HTERT RPE-1 (cell line): Measurements from ENCODE around the gene FANK1.
"Not testable (repeated sequence)": the region's sequence is repeated elsewhere in the genome, so short reads cannot be mapped to it uniquely, and the experiment has no call there.

ENCODE experiments used
- in situ Hi-C: fragments of 300-500 bp; cut with MboI; formaldehyde crosslinking; loops from 4 replicates; pipeline ENCODE4 v1.14.3; 2020; ENCODE audit warnings: low sequenced_read_pairs

FANK1 gene

DNA sequence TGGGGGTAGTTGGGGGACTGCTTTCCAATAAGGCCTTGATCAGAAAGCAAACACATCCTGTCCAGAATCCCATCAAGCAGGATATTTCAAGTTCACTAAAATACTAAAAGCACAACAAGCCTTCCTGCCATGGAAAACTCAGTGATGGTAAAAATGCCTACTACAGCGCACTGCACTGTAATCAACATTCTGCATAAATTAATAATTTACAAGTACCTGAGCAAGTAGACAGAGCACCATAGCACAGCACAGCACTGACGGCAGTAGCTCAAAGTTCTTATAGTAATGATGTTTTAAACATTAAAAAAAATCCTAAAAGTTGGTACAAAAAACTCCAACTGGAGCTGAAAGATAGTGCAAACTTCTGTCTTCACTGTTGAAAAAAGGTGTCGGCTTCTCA, 120.5 kb downstream of the FANK1 start:
- in situ Hi-C loops = no loop called here

DNA sequence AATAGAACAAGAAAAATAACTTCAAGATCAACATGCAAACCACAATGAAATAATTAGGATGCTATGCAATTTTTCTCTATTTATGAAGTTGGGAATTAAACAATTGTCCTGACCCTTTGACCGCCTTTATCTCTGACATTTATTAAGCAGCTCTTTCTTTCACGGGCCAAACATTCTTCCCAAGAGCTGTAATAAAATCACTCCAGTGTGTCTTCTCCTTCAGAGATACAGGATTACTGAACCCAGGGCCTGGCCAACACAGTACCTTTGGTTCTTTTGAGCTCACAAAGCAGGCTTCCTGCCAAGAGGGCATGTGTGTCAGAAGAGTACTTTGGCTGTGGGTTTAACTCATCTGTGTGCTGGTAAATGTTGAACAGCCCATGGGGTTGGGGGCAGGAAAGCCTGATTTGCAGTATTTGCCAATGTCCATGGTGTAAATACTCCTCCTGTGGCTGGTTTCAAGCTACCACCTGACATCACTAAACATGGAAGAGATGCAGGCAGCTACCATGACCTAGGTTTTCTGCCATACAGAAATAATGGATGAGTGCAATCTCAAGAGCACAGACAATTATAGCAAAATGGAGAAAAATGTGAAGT, 121.7 kb downstream of the FANK1 start:
- in situ Hi-C loops = no loop called here

DNA sequence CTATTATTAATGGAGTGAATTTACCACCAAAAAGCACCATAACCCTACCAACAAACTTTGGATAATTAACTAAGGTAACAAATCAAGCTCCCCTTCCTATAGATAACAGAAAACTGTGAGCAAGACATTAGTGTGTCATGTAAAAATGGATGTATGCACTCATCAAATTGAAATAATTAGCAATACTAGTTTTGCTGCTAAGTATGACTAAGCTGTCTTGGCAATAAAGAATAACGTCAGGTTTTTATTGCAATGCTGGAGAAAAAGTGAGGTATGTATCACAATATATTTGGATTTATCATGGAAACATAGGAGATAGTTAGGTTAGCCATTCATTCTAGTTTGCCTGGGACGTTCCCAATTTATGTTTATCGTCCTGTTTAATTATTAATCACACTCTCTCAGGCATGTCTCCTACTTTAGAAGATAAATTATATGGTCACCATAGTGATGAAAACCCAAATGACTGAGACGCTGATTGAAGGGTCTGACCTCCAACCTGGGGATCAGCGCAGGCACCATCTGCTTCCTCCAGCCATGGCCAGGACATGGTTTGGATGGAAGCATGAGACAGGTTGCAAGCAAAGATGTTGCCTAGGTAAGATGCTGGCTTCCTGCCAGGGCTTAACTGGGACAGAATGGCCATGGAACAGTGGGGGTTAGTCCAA, 125.6 kb downstream of the FANK1 start:
- in situ Hi-C loops = no loop called here

DNA sequence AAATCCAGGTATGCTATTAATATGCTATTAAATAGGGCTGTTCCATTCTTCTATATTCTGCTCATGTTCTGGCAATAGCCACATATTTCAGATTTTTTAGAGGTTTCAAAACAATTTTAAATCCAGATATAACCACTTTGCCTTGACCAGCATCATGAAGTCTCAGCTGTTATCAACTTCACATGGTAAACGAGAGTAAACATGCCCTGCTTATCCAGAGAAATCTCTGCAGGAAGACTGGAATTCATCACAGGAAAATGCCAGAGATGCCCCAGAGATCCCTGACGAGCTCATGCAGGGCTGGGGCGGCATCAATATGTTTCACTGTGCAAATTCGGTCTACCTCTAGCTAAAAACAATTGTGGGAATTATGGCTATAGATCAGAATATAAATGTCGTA, 126.5 kb downstream of the FANK1 start:
- in situ Hi-C loops = no loop called here

GRCh38 chr10:126027692-126028091, 131.3 kb downstream of the FANK1 start:
- in situ Hi-C loops = no loop called here

GRCh38 chr10:126029999-126030398, 133.6 kb downstream of the FANK1 start:
- in situ Hi-C loops = no loop called here

- in situ Hi-C loops = no loop called here
Measured at GRCh38 chr10:126034586-126034985, 138.2 kb downstream of the FANK1 start.

- in situ Hi-C loops = no loop called here
Measured at GRCh38 chr10:126036515-126036914, 140.2 kb downstream of the FANK1 start.

- in situ Hi-C loops = no loop called here
Measured at GRCh38 chr10:126037946-126038345, 141.6 kb downstream of the FANK1 start.

GRCh38 chr10:126041117-126041516, 144.8 kb downstream of the FANK1 start:
- in situ Hi-C loops = no loop called here

DNA sequence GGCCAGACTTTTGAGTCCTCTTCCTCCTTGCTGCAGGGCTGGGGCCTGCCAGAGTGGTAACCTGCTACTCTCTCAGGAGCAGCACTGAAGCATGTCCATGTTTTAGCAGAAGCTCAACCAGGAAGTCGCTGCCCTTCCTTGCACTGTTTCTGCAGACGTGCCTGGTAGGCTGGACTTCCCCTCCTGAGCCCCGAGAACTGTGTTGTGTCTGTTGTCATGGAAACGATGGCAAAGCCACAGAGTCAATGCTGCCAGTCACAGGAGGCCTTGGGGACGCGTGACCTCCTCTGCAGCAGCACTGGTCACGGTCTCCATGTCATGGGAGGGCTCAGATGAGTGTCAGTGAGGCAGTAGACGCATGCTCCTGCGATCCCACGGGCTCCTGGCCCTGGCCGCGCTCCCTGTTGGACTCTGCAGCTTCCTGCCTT, 145.5 kb downstream of the FANK1 start:
- in situ Hi-C loops = no loop called here

DNA sequence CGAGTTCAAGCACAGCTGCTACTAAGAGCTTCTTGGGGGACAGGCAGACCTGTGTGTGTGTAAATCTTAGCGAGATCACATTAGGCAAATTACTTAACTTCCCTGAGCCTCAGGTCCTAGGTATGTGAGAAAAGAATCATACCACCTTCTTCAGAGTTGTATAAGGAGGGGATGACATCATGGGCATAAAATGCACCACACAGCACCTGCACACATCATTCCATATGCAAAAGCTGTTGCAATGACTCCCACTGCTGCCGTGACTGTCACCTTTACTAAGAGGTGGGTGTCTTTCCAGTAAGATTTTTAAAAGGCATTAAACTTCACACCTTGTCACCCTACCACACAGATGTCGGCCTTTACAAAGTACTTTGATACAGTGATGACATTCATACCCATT, 146.0 kb downstream of the FANK1 start:
- in situ Hi-C loops = no loop called here

DNA sequence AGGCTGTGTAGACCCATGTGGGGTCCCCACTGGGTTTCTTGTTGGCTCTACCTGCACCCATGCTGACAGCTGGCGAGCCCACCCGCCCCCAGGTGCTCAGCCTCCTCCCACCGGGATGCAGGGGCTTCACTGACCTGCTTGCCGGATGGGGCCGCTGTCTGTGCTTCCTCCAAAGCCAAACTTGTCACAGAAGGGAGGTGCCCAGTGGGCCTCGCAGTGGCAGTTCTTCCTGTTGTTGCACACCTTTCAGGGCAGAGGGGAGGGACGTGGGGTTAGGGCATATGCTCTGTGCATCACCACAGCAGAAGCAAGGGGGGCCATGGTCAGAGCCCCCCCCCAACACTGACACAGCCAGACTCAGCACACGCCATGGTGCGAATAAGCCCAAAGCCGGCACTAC, 146.5 kb downstream of the FANK1 start:
- in situ Hi-C loops = no loop called here

GRCh38 chr10:126043389-126043788, 147.0 kb downstream of the FANK1 start:
- in situ Hi-C loops = no loop called here

- in situ Hi-C loops = no loop called here
Measured at GRCh38 chr10:126045861-126046260, 149.5 kb downstream of the FANK1 start.

DNA sequence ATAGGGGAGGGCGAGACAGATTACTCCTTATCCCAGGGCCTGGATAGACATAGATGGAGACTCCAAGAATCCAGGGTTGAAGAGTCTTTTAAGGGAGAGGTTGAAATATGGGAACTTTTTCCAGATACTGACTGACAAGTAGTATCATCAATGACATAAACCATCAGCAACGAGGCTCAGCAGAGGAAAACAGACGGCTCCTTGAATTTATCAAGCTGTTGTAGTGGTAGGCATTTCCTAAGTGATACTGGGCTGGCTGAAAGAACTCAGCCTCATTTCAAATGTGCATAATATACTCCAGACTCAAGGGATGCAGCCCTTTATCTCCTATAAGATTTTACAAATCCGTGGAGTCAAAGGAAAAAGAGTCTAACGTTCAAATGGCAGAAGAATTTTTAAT, 150.5 kb downstream of the FANK1 start:
- in situ Hi-C loops = no loop called here

DNA sequence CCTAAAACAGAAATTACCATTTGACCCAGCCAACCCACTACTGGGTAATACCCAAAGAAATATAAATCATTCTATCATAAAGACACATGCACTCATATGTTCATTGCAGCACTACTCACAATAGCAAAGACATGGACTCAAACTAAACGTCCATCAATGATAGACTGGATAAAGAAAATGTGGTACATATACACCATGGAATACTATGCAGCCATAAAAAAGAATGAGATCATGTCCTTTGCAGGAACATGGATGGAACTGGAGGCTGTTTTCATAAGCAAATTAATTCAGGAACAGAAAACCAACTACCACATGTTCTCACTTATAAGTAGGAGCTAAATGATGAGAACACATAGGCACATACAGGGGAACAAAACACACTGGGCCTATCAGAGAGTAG, 151.4 kb downstream of the FANK1 start:
- in situ Hi-C loops = not testable (repeated sequence)

- in situ Hi-C loops = no loop called here
Measured at GRCh38 chr10:126049759-126050700, 153.7 kb downstream of the FANK1 start.

GRCh38 chr10:126052171-126052570, 155.8 kb downstream of the FANK1 start:
- in situ Hi-C loops = no loop called here

- in situ Hi-C loops = no loop called here
Measured at GRCh38 chr10:126054191-126054590, 157.8 kb downstream of the FANK1 start.

- in situ Hi-C loops = no loop called here
Measured at GRCh38 chr10:126057494-126057893, 161.1 kb downstream of the FANK1 start.

- in situ Hi-C loops = no loop called here
Measured at GRCh38 chr10:126058104-126058503, 161.7 kb downstream of the FANK1 start.
